SJCRH30 (cell line): Measurements from ENCODE around the gene PDE6A. TPM values are rescaled to one million over a fixed set of nuclear protein-coding genes. Genes with fewer than 3 reads are reported as not detected.

Experiments used
- DNase-seq, 2 experiments: peaks; one replicate each; pipeline ENCODE4 v3.0.0-alpha.2; 2015 to 2020
- H3K27ac ChIP-seq: fragments of 250-450 bp; sonication (Bioruptor Pico); 2 replicates; pipeline ENCODE4 v1.5.1; 2020; ENCODE audit warnings: mild to moderate bottlenecking, moderate library complexity
- H3K27me3 ChIP-seq: fragments of 250-450 bp; sonication (Bioruptor Pico); 2 replicates; pipeline ENCODE4 v1.5.1; 2020; ENCODE audit warnings: mild to moderate bottlenecking, moderate library complexity
- H3K36me3 ChIP-seq: fragments of 250-450 bp; sonication (Bioruptor Pico); 2 replicates; pipeline ENCODE4 v1.5.1; 2020; ENCODE audit warnings: mild to moderate bottlenecking, moderate library complexity
- H3K4me1 ChIP-seq: fragments of 250-450 bp; sonication (Bioruptor Pico); 2 replicates; pipeline ENCODE4 v1.5.1; 2020; ENCODE audit warnings: mild to moderate bottlenecking, moderate library complexity
- H3K4me3 ChIP-seq: fragments of 250-450 bp; sonication (Bioruptor Pico); 2 replicates; pipeline ENCODE4 v1.5.1; 2020; ENCODE audit warnings: mild to moderate bottlenecking, moderate library complexity
- H3K9me3 ChIP-seq: fragments of 250-450 bp; sonication (Bioruptor Pico); replicated peaks from 2 replicates; pipeline ENCODE4 v1.5.1; 2020; ENCODE audit warnings: mild to moderate bottlenecking, moderate library complexity
- total RNA-seq: library from RNA; depleted of rRNA; stranded (reverse); fragments of >200 nt; shearing (Covaris generic); gene quantifications from 2 replicates; pipeline ENCODE4 v1.2.3, GENCODE V29; 2014

The PDE6A gene
- total RNA-seq, 1 experiment from 2014 or later: 0.47 TPM

DNA sequence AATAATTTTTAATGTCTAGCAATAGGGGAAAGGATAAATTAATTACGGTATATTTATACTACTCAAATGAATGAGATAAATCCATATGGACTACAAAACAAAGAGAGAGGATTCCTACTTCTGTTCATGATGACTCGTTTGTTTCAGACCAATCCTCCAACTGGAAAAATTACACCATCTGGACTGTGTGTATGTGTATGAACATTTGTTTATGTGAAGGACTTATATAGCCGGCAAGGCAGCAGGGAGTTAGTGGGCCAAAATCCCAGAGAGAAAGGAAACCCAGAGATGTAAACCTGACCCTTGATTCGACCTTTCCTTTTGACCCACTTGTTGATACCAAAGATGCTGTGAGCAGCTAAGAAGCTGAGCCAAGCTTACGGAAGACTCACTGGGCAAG is 20.1 kb downstream of the PDE6A start:
- no peaks in the 10 kb centered on the region for H3K36me3 ChIP-seq
- H3K4me1 ChIP-seq: peaks cover 4% of the 10 kb centered on the region; the same call in 1 of the 2 replicates
- no peak overlapping the region for H3K27ac ChIP-seq
- DNase-seq: peak in 1 of 2 experiments; percentile 21
- 0 out of 2 replicates have a peak, but pooled peaks cover 2% of the 10 kb centered on the region for H3K9me3 ChIP-seq
- H3K27me3 ChIP-seq: no peaks in the 10 kb centered on the region
- no peak overlapping the region for H3K4me3 ChIP-seq

- Histone ChIP-seq H3K9me3 (0 out of 2 replicates have a peak, but pooled peaks cover 2% of the 10 kb centered on the region), H3K27me3 (no peaks in the 10 kb centered on the region), H3K4me1 (peaks cover 4% of the 10 kb centered on the region; the same call in 1 of the 2 replicates), H3K4me3 (no peak overlapping the region), H3K27ac (no peak overlapping the region), H3K36me3 (no peaks in the 10 kb centered on the region)
- DNase-seq: no peak
Measured at GRCh38 chr5:149922950-149923349, 21.6 kb downstream of the PDE6A start.

DNA sequence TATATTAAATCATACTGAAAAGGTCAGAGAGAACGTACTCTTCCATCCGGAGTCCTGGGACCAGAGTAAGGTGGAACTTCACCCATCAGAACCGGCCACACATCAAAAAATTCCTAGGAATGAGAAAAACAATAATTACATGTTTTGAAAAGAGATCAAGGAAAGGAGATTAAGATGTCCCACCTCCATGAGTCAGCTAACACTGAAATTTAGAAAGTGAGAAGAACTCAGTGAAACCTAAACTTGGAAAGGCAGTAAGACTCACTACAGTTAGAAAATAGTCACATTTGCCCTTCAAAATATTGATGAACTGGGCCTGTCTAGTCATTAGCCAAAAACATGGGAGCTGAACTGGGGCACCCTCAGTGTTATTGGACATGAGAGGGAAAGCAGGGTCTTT is 23.0 kb downstream of the PDE6A start:
- H3K4me1 ChIP-seq: peaks cover 4% of the 10 kb centered on the region; the same call in 1 of the 2 replicates
- H3K36me3 ChIP-seq: no peaks in the 10 kb centered on the region
- H3K4me3 ChIP-seq: no peak overlapping the region
- H3K27me3 ChIP-seq: 0 out of 2 replicates have a peak, but pooled peaks cover under 1% of the 10 kb centered on the region
- DNase-seq: no peak
- no peak overlapping the region for H3K27ac ChIP-seq
- 0 out of 2 replicates have a peak, but pooled peaks cover 2% of the 10 kb centered on the region for H3K9me3 ChIP-seq

- Histone ChIP-seq H3K4me3 (no peak overlapping the region), H3K27ac (no peak overlapping the region), H3K36me3 (no peaks in the 10 kb centered on the region), H3K4me1 (no peaks in the 10 kb centered on the region), H3K9me3 (no peaks in the 10 kb centered on the region), H3K27me3 (0 out of 2 replicates have a peak, but pooled peaks cover 3% of the 10 kb centered on the region)
- DNase-seq: no peak
Measured at GRCh38 chr5:149917073-149917676, 27.4 kb downstream of the PDE6A start.

DNA sequence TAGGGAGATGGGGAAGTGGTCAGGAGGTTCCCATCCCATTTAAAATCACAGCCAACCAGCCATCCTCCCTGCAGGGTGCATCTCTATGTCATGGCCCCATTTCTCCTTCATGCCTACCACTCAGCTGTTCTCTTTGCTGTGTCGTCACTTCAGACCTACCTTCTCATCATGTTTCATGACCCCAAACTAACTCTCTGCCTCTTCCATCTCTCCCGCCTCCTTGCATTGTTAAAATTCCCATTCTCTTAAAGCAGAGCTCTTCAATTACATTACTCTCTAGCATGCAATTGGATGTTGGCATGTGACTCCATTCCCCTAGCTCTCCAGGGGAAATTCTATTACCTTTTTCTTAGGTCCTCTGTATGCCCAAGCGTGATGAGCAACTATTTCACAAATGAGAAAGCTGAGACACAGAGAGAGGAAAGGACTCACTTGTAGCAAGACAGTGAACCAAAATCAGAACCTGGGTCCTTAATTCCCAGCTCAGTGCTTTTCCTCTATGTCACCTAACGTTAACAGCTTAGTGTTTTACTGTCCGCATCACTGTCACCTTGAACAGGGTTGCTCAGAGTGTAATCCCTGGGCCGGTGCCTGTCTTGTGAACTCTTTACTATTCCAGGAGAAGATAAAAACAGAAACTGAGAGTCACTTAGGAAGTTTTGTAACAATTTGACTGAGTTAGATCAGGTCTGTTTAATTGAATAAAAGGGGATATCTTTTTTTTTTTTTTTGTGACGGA is 28.1 kb downstream of the PDE6A start:
- H3K9me3 ChIP-seq: no peaks in the 10 kb centered on the region
- H3K27me3 ChIP-seq: 0 out of 2 replicates have a peak, but pooled peaks cover 3% of the 10 kb centered on the region
- H3K27ac ChIP-seq: no peak overlapping the region
- no peaks in the 10 kb centered on the region for H3K36me3 ChIP-seq
- no peak overlapping the region for H3K4me3 ChIP-seq
- no peaks in the 10 kb centered on the region for H3K4me1 ChIP-seq
- no peak for DNase-seq

DNA sequence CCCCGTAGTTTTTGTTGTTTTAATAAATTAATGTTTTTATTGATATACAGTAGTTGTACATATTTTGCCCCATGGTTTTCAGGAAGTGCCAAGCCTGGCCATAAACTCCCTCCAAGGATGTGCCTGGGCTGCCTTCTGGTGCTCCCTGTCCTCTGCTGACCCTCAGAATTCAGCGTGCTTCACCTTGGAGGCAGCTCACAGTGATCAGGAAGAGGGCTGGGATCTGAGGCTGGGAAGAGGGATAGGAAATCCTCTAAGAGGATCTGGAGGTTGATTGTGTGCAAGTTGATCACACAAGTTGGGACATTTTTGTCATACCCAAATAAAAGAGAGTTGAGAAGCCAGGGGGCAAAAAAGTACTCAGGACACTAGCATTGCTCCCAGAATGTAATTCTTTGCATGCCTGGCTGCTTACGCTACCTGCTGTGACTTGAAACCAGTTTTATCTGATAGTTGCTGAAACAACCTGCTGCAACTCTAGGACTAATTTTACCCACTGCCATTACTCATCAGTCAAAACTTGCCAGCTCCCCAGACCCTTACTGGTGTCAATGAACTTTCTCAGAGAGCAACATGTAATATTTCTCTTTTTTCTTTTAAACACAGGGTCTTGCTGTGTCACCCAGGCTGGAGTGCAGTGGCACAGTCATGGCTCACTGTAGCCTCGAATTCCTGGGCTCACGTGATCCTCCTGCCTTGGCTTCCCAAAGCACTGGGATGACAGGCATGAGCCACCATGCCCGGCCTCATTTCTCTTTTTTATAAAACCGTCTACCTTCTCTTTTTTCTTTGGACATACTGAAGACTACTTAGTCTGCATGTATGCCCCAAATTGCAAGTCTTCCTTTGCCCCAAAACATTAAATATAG is 29.0 kb downstream of the PDE6A start:
- no peak for DNase-seq
- Histone ChIP-seq H3K4me3 (no peak overlapping the region), H3K36me3 (no peaks in the 10 kb centered on the region), H3K9me3 (no peaks in the 10 kb centered on the region), H3K4me1 (no peaks in the 10 kb centered on the region), H3K27ac (no peak overlapping the region), H3K27me3 (0 out of 2 replicates have a peak, but pooled peaks cover 3% of the 10 kb centered on the region)

GRCh38 chr5:149913436-149914419 is 30.9 kb downstream of the PDE6A start:
- Histone ChIP-seq H3K27ac (no peak overlapping the region), H3K9me3 (no peaks in the 10 kb centered on the region), H3K36me3 (no peaks in the 10 kb centered on the region), H3K27me3 (0 out of 2 replicates have a peak, but pooled peaks cover 3% of the 10 kb centered on the region), H3K4me3 (no peak overlapping the region), H3K4me1 (no peaks in the 10 kb centered on the region)
- DNase-seq: no peak

- 0 out of 2 replicates have a peak, but pooled peaks cover 3% of the 10 kb centered on the region for H3K27me3 ChIP-seq
- H3K36me3 ChIP-seq: no peaks in the 10 kb centered on the region
- no peak overlapping the region for H3K27ac ChIP-seq
- no peak overlapping the region for H3K4me3 ChIP-seq
- H3K9me3 ChIP-seq: no peaks in the 10 kb centered on the region
- H3K4me1 ChIP-seq: no peaks in the 10 kb centered on the region
- DNase-seq: no peak
Measured at GRCh38 chr5:149912226-149912871, 32.2 kb downstream of the PDE6A start.

DNA sequence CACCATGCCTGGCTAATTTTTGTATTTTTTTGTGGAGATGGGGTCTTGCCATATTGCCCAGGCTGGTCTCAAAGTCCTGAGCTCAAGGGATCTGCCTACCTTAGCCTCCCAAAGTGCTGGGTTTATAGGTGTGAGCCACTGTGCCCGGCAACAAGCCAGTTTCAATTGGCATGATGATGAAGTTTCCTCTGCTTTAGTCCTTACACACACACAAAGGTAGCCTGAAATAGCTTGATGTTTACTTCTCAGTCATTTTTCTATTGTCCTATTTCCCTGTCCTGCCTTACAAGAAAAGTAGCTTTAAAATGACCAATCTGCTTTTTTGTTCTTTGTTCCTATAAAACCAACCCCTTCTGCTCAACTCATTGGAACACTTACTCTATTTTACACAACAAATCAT is 33.6 kb downstream of the PDE6A start:
- Histone ChIP-seq H3K27ac (no peak overlapping the region), H3K4me3 (no peak overlapping the region), H3K36me3 (no peaks in the 10 kb centered on the region), H3K4me1 (no peaks in the 10 kb centered on the region), H3K9me3 (no peaks in the 10 kb centered on the region), H3K27me3 (no peaks in the 10 kb centered on the region)
- no peak for DNase-seq

DNA sequence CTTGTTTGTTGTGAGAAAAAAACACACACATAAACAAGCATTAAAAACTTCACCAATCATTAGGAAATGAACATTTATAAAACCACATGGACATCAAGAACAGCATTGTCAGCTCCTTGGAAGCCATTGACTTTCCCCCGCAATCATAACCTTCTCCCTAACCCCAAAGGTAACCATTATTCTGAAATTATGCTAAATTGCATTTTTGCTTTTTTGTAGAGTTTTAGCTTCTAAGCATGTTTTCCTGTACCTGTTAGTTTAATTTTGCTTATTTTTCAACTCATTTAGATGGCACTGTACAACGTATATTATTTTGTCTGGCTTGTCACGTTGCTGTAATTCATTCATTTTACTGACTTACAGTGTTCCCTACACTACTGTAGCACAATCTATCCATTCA is 36.8 kb downstream of the PDE6A start:
- no peak for DNase-seq
- Histone ChIP-seq H3K4me3 (no peak overlapping the region), H3K27ac (no peak overlapping the region), H3K9me3 (no peaks in the 10 kb centered on the region), H3K4me1 (peaks cover 11% of the 10 kb centered on the region), H3K36me3 (no peaks in the 10 kb centered on the region), H3K27me3 (no peaks in the 10 kb centered on the region)

DNA sequence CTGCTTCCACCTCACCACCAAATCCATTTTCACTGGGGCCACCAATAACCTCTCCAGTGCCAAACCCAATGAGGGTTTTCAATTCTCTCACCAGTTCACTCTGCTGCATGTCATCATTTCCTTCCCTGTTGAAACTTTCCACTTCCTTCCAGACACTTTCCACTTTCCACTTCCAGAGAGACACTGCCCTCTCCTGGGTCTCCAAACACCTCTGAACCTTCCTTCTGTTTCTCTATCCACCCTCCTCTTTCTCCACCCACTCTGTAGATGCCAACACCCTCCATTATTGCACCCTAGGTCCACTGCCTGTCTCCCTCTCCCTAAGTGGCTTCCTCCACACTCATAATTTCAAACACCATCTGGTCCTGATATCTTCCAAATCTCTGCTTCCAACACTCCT is 39.6 kb downstream of the PDE6A start:
- peaks cover 11% of the 10 kb centered on the region for H3K4me1 ChIP-seq
- DNase-seq: no peak
- H3K9me3 ChIP-seq: no peaks in the 10 kb centered on the region
- H3K36me3 ChIP-seq: no peaks in the 10 kb centered on the region
- no peaks in the 10 kb centered on the region for H3K27me3 ChIP-seq
- H3K4me3 ChIP-seq: no peak overlapping the region
- no peak overlapping the region for H3K27ac ChIP-seq

- no peak overlapping the region for H3K4me3 ChIP-seq
- no peak overlapping the region for H3K27ac ChIP-seq
- H3K27me3 ChIP-seq: no peaks in the 10 kb centered on the region
- peak; percentile 24 to 46 for DNase-seq
- H3K4me1 ChIP-seq: peaks cover 11% of the 10 kb centered on the region
- no peaks in the 10 kb centered on the region for H3K36me3 ChIP-seq
- H3K9me3 ChIP-seq: no peaks in the 10 kb centered on the region
Measured at GRCh38 chr5:149904293-149904886, 40.2 kb downstream of the PDE6A start.

DNA sequence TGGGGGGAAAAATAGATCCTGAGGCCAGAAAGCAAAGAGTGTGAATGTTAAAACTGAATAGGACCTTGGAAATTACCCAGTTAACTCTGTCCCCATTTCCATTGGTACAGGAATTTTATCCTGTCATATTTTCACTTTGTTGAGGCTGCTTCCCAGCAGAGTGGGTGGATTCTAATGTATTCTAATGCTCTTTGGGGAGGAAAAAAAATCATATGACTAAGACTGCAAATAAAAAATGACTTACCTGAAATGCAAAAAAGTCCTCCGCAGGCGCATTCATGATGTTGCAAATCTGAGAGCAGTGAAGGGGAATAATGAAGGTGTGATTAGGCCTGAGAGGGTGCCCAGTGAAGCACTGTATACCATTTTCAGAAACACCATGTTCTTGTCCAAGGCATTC is 41.2 kb downstream of the PDE6A start:
- DNase-seq: no peak
- no peak overlapping the region for H3K4me3 ChIP-seq
- H3K9me3 ChIP-seq: no peaks in the 10 kb centered on the region
- no peaks in the 10 kb centered on the region for H3K27me3 ChIP-seq
- peaks cover 11% of the 10 kb centered on the region for H3K4me1 ChIP-seq
- no peak overlapping the region for H3K27ac ChIP-seq
- no peaks in the 10 kb centered on the region for H3K36me3 ChIP-seq
